Lower leg skin (tissue), 4 donors: ENCODE results near the gene SMC4. TPM values are rescaled to one million over a fixed set of nuclear protein-coding genes. Genes with fewer than 3 reads are reported as not detected.

Experiments
- DNase-seq, 2 donors: peaks; one replicate each; pipeline ENCODE4 v3.0.0-alpha.2; 2019; ENCODE audit warnings: low spot score in 2 of 2
- H3K4me3 ChIP-seq: fragments of 200-600 bp; sonication (generic); 2 replicates; pipeline ENCODE4 v1.5.1; 2017; ENCODE audit warnings: mild to moderate bottlenecking, low read depth; ENCODE audit not compliant: poor library complexity, severe bottlenecking
- CTCF ChIP-seq, 3 donors: fragments of 450-650 bp; IDR thresholded peaks; one replicate each; pipeline ENCODE4 v1.5.1; 2016; ENCODE audit warnings: antibody characterized with exemption in 3 of 3, mild to moderate bottlenecking in 3 of 3, moderate library complexity in 2 of 3
- POLR2A ChIP-seq, 2 donors: fragments of 450-650 bp; IDR thresholded peaks; one replicate each; pipeline ENCODE4 v1.6.1; 2016 to 2017; ENCODE audit warnings: antibody characterized with exemption in 2 of 2, mild to moderate bottlenecking in 1 of 2, moderate library complexity in 1 of 2
- WGBS, 2 donors: methylation state at CpG; one replicate each; pipeline ENCODE4 v1.1.5; 2018; 5-methylcytosine and 5-hydroxymethylcytosine counted together
- intact Hi-C: fragments of 100-400 bp; cut with DNase I; formaldehyde crosslinking; loops from one replicate; pipeline ENCODE4 v1.15.0; 2023; ENCODE audit warnings: low total_unique reads
- total RNA-seq, 4 donors: library from RNA; depleted of rRNA; stranded (reverse); fragments of >200 nt; gene quantifications; one replicate each; pipeline ENCODE4 v1.1.0, GENCODE V29; 2016

The SMC4 gene
- total RNA-seq, 4 donors from 2014 or later: 18.5 to 33.7 (median 28.6) TPM

- intact Hi-C loops: no loop called here
- no peak for TF ChIP-seq CTCF (IDR thresholded peaks at IDR 0.05)
- no peak for TF ChIP-seq POLR2A (IDR thresholded peaks at IDR 0.05)
- no peak overlapping the region for H3K4me3 ChIP-seq
- WGBS, 2 donors: 88 to 90% methylated on average over 3 of the region's 3 CpGs
- DNase-seq: no peak
Observed at GRCh38 chr3:160390565-160391138, 8.8 kb upstream of the SMC4 start.

GRCh38 chr3:160392798-160393197 lies 6.7 kb upstream of the SMC4 start:
- no peak overlapping the region for H3K4me3 ChIP-seq
- TF ChIP-seq POLR2A (IDR thresholded peaks at IDR 0.05) (no peak), CTCF (IDR thresholded peaks at IDR 0.05) (no peak)
- no peak for DNase-seq
- intact Hi-C loops: no loop called here

GRCh38 chr3:160393346-160394008 lies 6.0 kb upstream of the SMC4 start:
- 90 to 92% methylated on average over 2 of the region's 2 CpGs for WGBS, 2 donors
- TF ChIP-seq POLR2A (IDR thresholded peaks at IDR 0.05): no peak
- no peak for TF ChIP-seq CTCF (IDR thresholded peaks at IDR 0.05)
- intact Hi-C loops: no loop called here

GRCh38 chr3:160394009-160394392 lies 5.4 kb upstream of the SMC4 start:
- DNase-seq: no peak

More at GRCh38 chr3:160393346-160394008, 6.0 kb upstream of the SMC4 start:
- DNase-seq: no peak
- no peak overlapping the region for H3K4me3 ChIP-seq

GRCh38 chr3:160395297-160395696 lies 4.2 kb upstream of the SMC4 start:
- DNase-seq: no peak
- TF ChIP-seq POLR2A (IDR thresholded peaks at IDR 0.05) (no peak), CTCF (IDR thresholded peaks at IDR 0.05) (no peak)
- H3K4me3 ChIP-seq: no peak overlapping the region
- intact Hi-C loops: no loop called here

More at GRCh38 chr3:160394009-160394392, 5.4 kb upstream of the SMC4 start:
- no peak for TF ChIP-seq POLR2A (IDR thresholded peaks at IDR 0.05)
- no peak for TF ChIP-seq CTCF (IDR thresholded peaks at IDR 0.05)
- 94 to 95% methylated on average over 3 of the region's 3 CpGs for WGBS, 2 donors
- intact Hi-C loops: no loop called here
- no peak overlapping the region for H3K4me3 ChIP-seq

GRCh38 chr3:160398820-160399124 lies 678 bp upstream of the SMC4 start:
- DNase-seq: no peak
- intact Hi-C loops: no loop called here
- peak overlapping the region; percentile 56 for H3K4me3 ChIP-seq
- TF ChIP-seq POLR2A (IDR thresholded peaks at IDR 0.05) (no peak), CTCF (IDR thresholded peaks at IDR 0.05) (no peak)
- 0 to 1% methylated on average over 9 of the region's 9 CpGs for WGBS, 2 donors
